HepG2 (cell line): ENCODE results near the gene RAB5B. TPM values are rescaled to one million over a fixed set of nuclear protein-coding genes. Genes with fewer than 3 reads are reported as not detected.

Experiments
- ARID2 ChIP-seq: sonication (generic); formaldehyde crosslinking; IDR thresholded peaks from 2 replicates; pipeline ENCODE4 v1.8.1; 2022; ENCODE audit warnings: mild to moderate bottlenecking, missing genetic modification reagents, borderline replicate concordance
- ARID4A ChIP-seq: sonication (generic); formaldehyde crosslinking; IDR thresholded peaks from 2 replicates; pipeline ENCODE4 v1.5.0; 2020; ENCODE audit warnings: mild to moderate bottlenecking, missing genetic modification reagents, borderline replicate concordance
- ATRX ChIP-seq: sonication (generic); formaldehyde crosslinking; IDR thresholded peaks from 2 replicates; pipeline ENCODE4 v1.4.0; 2020; ENCODE audit warnings: missing genetic modification reagents, borderline replicate concordance
- DPF2 ChIP-seq: sonication (generic); formaldehyde crosslinking; IDR thresholded peaks from 2 replicates; pipeline ENCODE4 v1.4.0; 2020; ENCODE audit warnings: mild to moderate bottlenecking, low read depth, missing genetic modification reagents, borderline replicate concordance
- GABPA ChIP-seq, 2 experiments: IDR thresholded peaks; 2 replicates each; pipeline ENCODE4 v1.6.1; 2011 to 2016; ENCODE audit warnings: low read depth in 2 of 2, low read length in 1 of 2, missing biosample characterization in 1 of 2, missing genetic modification characterization in 1 of 2
- GATAD2A ChIP-seq: IDR thresholded peaks from 2 replicates; pipeline ENCODE4 v1.6.1; 2016
- IKZF1 ChIP-seq: fragments of 450-650 bp; IDR thresholded peaks from 2 replicates; pipeline ENCODE4 v1.7.1; 2016
- MXD1 ChIP-seq: sonication (generic); formaldehyde crosslinking; IDR thresholded peaks from 2 replicates; pipeline ENCODE4 v1.4.0; 2020; ENCODE audit warnings: mild to moderate bottlenecking, missing genetic modification reagents
- NCOA2 ChIP-seq: sonication (generic); formaldehyde crosslinking; IDR thresholded peaks from 2 replicates; pipeline ENCODE4 v1.8.0; 2022; ENCODE audit warnings: inconsistent platforms
- NONO ChIP-seq, 2 experiments: fragments of 450-650 bp in 1 of 2; sonication (generic) in 1 of 2; formaldehyde crosslinking in 1 of 2; IDR thresholded peaks in 1 of 2; conservative IDR thresholded peaks in 1 of 2; 2 replicates each; pipeline versions ENCODE4 v1.6.1 to v1.8.0; 2017 to 2022; ENCODE audit warnings: mild to moderate bottlenecking in 1 of 2, missing genetic modification reagents in 1 of 2, moderate library complexity in 1 of 2
- SIX4 ChIP-seq: sonication (generic); formaldehyde crosslinking; IDR thresholded peaks from 2 replicates; pipeline ENCODE4 v1.4.0; 2020; ENCODE audit warnings: missing genetic modification reagents
- SYNCRIP ChIP-seq: fragments of 200-400 bp; formaldehyde crosslinking; IDR thresholded peaks from 2 replicates; pipeline ENCODE4 v1.6.1; 2018; ENCODE audit warnings: mild to moderate bottlenecking, low read depth, low read length; ENCODE audit not compliant: insufficient read depth
- WIZ ChIP-seq: sonication (generic); formaldehyde crosslinking; IDR thresholded peaks from 2 replicates; pipeline ENCODE4 v1.5.1; 2020; ENCODE audit warnings: mild to moderate bottlenecking, missing genetic modification reagents
- ZFAT ChIP-seq: sonication (generic); formaldehyde crosslinking; conservative IDR thresholded peaks from 2 replicates; pipeline ENCODE4 v1.8.1; 2023; ENCODE audit warnings: missing genetic modification reagents, inconsistent platforms
- ZNF142 ChIP-seq: sonication (generic); formaldehyde crosslinking; IDR thresholded peaks from 2 replicates; pipeline ENCODE4 v1.4.0; 2020; ENCODE audit warnings: missing genetic modification reagents
- ZNF569 ChIP-seq: sonication (generic); formaldehyde crosslinking; IDR thresholded peaks from 2 replicates; pipeline ENCODE4 v1.5.0; 2020; ENCODE audit warnings: mild to moderate bottlenecking, missing genetic modification reagents, moderate library complexity, borderline replicate concordance
- ZNF597 ChIP-seq: sonication (generic); formaldehyde crosslinking; IDR thresholded peaks from 2 replicates; pipeline ENCODE4 v1.5.0; 2020; ENCODE audit warnings: missing genetic modification reagents
- ZNF891 ChIP-seq: sonication (generic); formaldehyde crosslinking; IDR thresholded peaks from 2 replicates; pipeline ENCODE4 v1.5.0; 2020; ENCODE audit warnings: mild to moderate bottlenecking, missing genetic modification reagents
- polyA plus RNA-seq, 8 experiments: library from polyadenylated mRNA; depleted of rRNA in 3 of 8; stranded (reverse) in 7 of 8; unstranded in 1 of 8; fragments of >200 nt; fragmentation: Illumina TruSeq in 4 of 8; extraction: Trizol in 4 of 8; gene quantifications; 2 replicates each; pipeline versions ENCODE4 v1.2.1 to v1.2.3, GENCODE V29; 2011 to 2016; ENCODE audit warnings: low read depth in 4 of 8, missing spikeins in 1 of 8, mixed read lengths in 1 of 8; ENCODE audit not compliant: insufficient read depth in 1 of 8
- total RNA-seq, 5 experiments: library from RNA; depleted of rRNA; stranded (reverse); fragments of >200 nt; fragmentation: Illumina TruSeq; extraction: Trizol; gene quantifications; 2 replicates each; pipeline ENCODE4 v1.2.3, GENCODE V29; 2016; ENCODE audit warnings: low read depth in 1 of 5

Gene RAB5B
- total and polyA plus RNA-seq, 2 of the 13 experiments (the other 11 are each of a cell fraction or from before 2014, with no cell fraction given), result 26.0 to 68.3 TPM

- no peak for TF ChIP-seq ARID4A (CRISPR knock-in tag)
- no peak for TF ChIP-seq SYNCRIP
- TF ChIP-seq ZNF142, result no peak
- no peak for TF ChIP-seq MXD1
- no peak for TF ChIP-seq NCOA2 (CRISPR knock-in tag)
- peak; percentile 37 for TF ChIP-seq SIX4 (CRISPR knock-in tag)
- TF ChIP-seq IKZF1, result no peak
- peak; percentile 41; the same call in 1 of the 2 replicates for TF ChIP-seq GATAD2A (CRISPR knock-in tag)
- no peak for TF ChIP-seq ZNF597 (CRISPR knock-in tag)
- TF ChIP-seq WIZ (CRISPR knock-in tag), result no peak
- TF ChIP-seq ARID2 (CRISPR knock-in tag), result no peak
- TF ChIP-seq ZNF891 (CRISPR knock-in tag), result no peak
- no peak for TF ChIP-seq NONO (IDR thresholded peaks at IDR 0.05)
- TF ChIP-seq NONO (CRISPR knock-in tag; conservative IDR thresholded peaks at IDR 0.05), result no peak
- no peak for TF ChIP-seq GABPA (IDR thresholded peaks at IDR 0.05; ENCODE audit: low read depth, low read length)
- TF ChIP-seq GABPA (CRISPR knock-in tag; IDR thresholded peaks at IDR 0.05; ENCODE audit: low read depth), result no peak
- TF ChIP-seq ZFAT (CRISPR knock-in tag), result no peak
- TF ChIP-seq DPF2, result no peak
- TF ChIP-seq ZNF569 (CRISPR knock-in tag), result no peak
- TF ChIP-seq ATRX (CRISPR knock-in tag), result no peak
Observed at GRCh38 chr12:56001487-56002100, 27.7 kb downstream of the RAB5B start (continued).
